ENCODE data around the gene UBE2L5. TPM values are rescaled to one million over a fixed set of nuclear protein-coding genes. Genes with fewer than 3 reads are reported as not detected.

Gene UBE2L5
- total RNA-seq, 3 donors from 2014 or later: 0.98 to 1.3 TPM; not detected in 1

- DNase-seq (ENCODE audit: low spot score in 2 of 2): peak; percentile 48 to 54
- Histone ChIP-seq H3K27me3 (no peaks in the 10 kb centered on the region), H3K4me1 (peaks cover 0 to 8% of the 10 kb centered on the region in 2 donors), H3K27ac (peak overlapping the region; percentile 98 to 99), H3K4me3 (peak overlapping the region; percentile 58 to 84 (median 72)), H3K9me3 (no peaks in the 10 kb centered on the region), H3K36me3 (no peaks in the 10 kb centered on the region)
- intact Hi-C loops (cut with DNase I; ENCODE audit: low total_unique reads): loop anchor here (10.0 kb wide), 2 partner anchors 151 to 329 kb away; partner anchors contain the start of gene USPL1
- TF ChIP-seq POLR2A (IDR thresholded peaks at IDR 0.05) (no peak), POLR2AphosphoS5 (IDR thresholded peaks at IDR 0.05) (peak in 2 of 3 donors; percentile 36 to 50)
Observed at GRCh38 chr13:30463787-30464495, 41.6 kb downstream of the UBE2L5 start.

- Histone ChIP-seq H3K4me1 (peaks cover 0 to 8% of the 10 kb centered on the region in 2 donors), H3K27me3 (no peaks in the 10 kb centered on the region), H3K36me3 (no peaks in the 10 kb centered on the region), H3K9me3 (no peaks in the 10 kb centered on the region), H3K27ac (peak overlapping the region; percentile 98 to 99), H3K4me3 (peak overlapping the region; percentile 72 to 93 (median 84))
- intact Hi-C loops (cut with DNase I; ENCODE audit: low total_unique reads): loop anchor here (10.0 kb wide), 2 partner anchors 150 to 330 kb away; partner anchors contain the start of gene USPL1
- peak in 1 of 3 donors; percentile 13 for TF ChIP-seq POLR2AphosphoS5 (IDR thresholded peaks at IDR 0.05)
- no peak for TF ChIP-seq POLR2A (IDR thresholded peaks at IDR 0.05)
- DNase-seq (ENCODE audit: low spot score in 2 of 2): peak; percentile 61 to 65
Observed at GRCh38 chr13:30464496-30465342, 42.4 kb downstream of the UBE2L5 start.

GRCh38 chr13:30465343-30465592, 43.0 kb downstream of the UBE2L5 start:
- Histone ChIP-seq H3K36me3 (no peaks in the 10 kb centered on the region), H3K9me3 (no peaks in the 10 kb centered on the region), H3K4me3 (peak overlapping the region; percentile 89 to 98 (median 93)), H3K27me3 (no peaks in the 10 kb centered on the region), H3K27ac (peak overlapping the region; percentile 99), H3K4me1 (peaks cover 0 to 8% of the 10 kb centered on the region in 2 donors)
- intact Hi-C loops (cut with DNase I; ENCODE audit: low total_unique reads): loop anchor here (10.0 kb wide), 2 partner anchors 150 to 330 kb away; partner anchors contain the start of gene USPL1
- TF ChIP-seq POLR2AphosphoS5 (IDR thresholded peaks at IDR 0.05) (no peak), CTCF (IDR thresholded peaks at IDR 0.05) (no peak), POLR2A (IDR thresholded peaks at IDR 0.05) (no peak)
- DNase-seq (ENCODE audit: low spot score in 2 of 2): no peak

GRCh38 chr13:30465593-30466357, 43.5 kb downstream of the UBE2L5 start, which contains the start of gene HMGB1:
Gene HMGB1, minus strand, starts transcription at chr13:30465936. Its CDS starts 2,256 bp downstream, at chr13:30463680.
- TF ChIP-seq CTCF (IDR thresholded peaks at IDR 0.05): no peak
- peak; percentile 95 for TF ChIP-seq POLR2A (IDR thresholded peaks at IDR 0.05)
- TF ChIP-seq POLR2AphosphoS5 (IDR thresholded peaks at IDR 0.05): peak; percentile 81 to 95 (median 91)
- H3K9me3 ChIP-seq: no peaks in the 10 kb centered on the region
- H3K4me3 ChIP-seq: peak within 1 kb of the TSS; percentile 89 to 98 (median 93)
- peak; percentile 99 for DNase-seq (ENCODE audit: low spot score in 2 of 2)
- intact Hi-C loops (cut with DNase I; ENCODE audit: low total_unique reads): loop anchor here (10.0 kb wide), 2 partner anchors 149 to 331 kb away; partner anchors contain the start of gene USPL1
- H3K27ac ChIP-seq: peak within 1 kb of the TSS; percentile 99
- no peaks in the 10 kb centered on the region for H3K36me3 ChIP-seq
- peaks cover 0 to 8% of the 10 kb centered on the region in 2 donors for H3K4me1 ChIP-seq
- no peaks in the 10 kb centered on the region for H3K27me3 ChIP-seq

GRCh38 chr13:30466358-30466714, 44.0 kb downstream of the UBE2L5 start:
- Histone ChIP-seq H3K4me3 (peak overlapping the region in 1 of 3 donors; percentile 89), H3K4me1 (peaks cover 0 to 8% of the 10 kb centered on the region in 2 donors), H3K9me3 (no peaks in the 10 kb centered on the region), H3K27ac (no peak overlapping the region), H3K36me3 (no peaks in the 10 kb centered on the region), H3K27me3 (no peaks in the 10 kb centered on the region)
- DNase-seq (ENCODE audit: low spot score in 2 of 2): no peak
- TF ChIP-seq POLR2AphosphoS5 (IDR thresholded peaks at IDR 0.05) (no peak), POLR2A (IDR thresholded peaks at IDR 0.05) (no peak), CTCF (IDR thresholded peaks at IDR 0.05) (no peak)
- intact Hi-C loops (cut with DNase I; ENCODE audit: low total_unique reads): loop anchor here (10.0 kb wide), 2 partner anchors 148 to 332 kb away; partner anchors contain the start of gene USPL1
